Eye (tissue), 1 donor: ENCODE data around the gene SLC30A1.
"Not testable (repeated sequence)": the region's sequence is repeated elsewhere in the genome, so short reads cannot be mapped to it uniquely, and the experiment has no call there.

ENCODE experiments used
- DNase-seq: peaks from one replicate; pipeline ENCODE4 v3.0.0-alpha.2; 2015

SLC30A1 gene

GRCh38 chr1:211578640-211579439 is at the start of gene SLC30A1:
TSS of gene SLC30A1 (minus strand) at chr1:211579161. CDS start at chr1:211578612, 549 bp downstream.
- DNase-seq = peak; percentile 99

GRCh38 chr1:211628417-211628816 is 49.5 kb upstream of the SLC30A1 start:
- peak; percentile 60 for DNase-seq

- DNase-seq = no peak
Observed at GRCh38 chr1:211627259-211627658, 48.3 kb upstream of the SLC30A1 start.

- DNase-seq = not testable (repeated sequence)
Observed at GRCh38 chr1:211625866-211626265, 46.9 kb upstream of the SLC30A1 start.

- DNase-seq = no peak
Observed at GRCh38 chr1:211625040-211625439, 46.1 kb upstream of the SLC30A1 start.

GRCh38 chr1:211623515-211623914 is 44.6 kb upstream of the SLC30A1 start:
- no peak for DNase-seq

GRCh38 chr1:211621447-211622198 is 42.7 kb upstream of the SLC30A1 start:
- no peak for DNase-seq

- no peak for DNase-seq
Observed at GRCh38 chr1:211620097-211620496, 41.1 kb upstream of the SLC30A1 start.

GRCh38 chr1:211619033-211619996 is 40.4 kb upstream of the SLC30A1 start:
- no peak for DNase-seq

- DNase-seq = no peak
Observed at GRCh38 chr1:211616965-211617297, 38.0 kb upstream of the SLC30A1 start.

GRCh38 chr1:211616231-211616964 is 37.4 kb upstream of the SLC30A1 start:
- DNase-seq = no peak

- DNase-seq = no peak
Observed at GRCh38 chr1:211614615-211615014, 35.7 kb upstream of the SLC30A1 start.

- no peak for DNase-seq
Observed at GRCh38 chr1:211613951-211614350, 35.0 kb upstream of the SLC30A1 start.

- DNase-seq = peak; percentile 14
Observed at GRCh38 chr1:211613108-211613947, 34.4 kb upstream of the SLC30A1 start.

GRCh38 chr1:211612786-211613107 is 33.8 kb upstream of the SLC30A1 start:
- DNase-seq = no peak

GRCh38 chr1:211611818-211612217 is 32.9 kb upstream of the SLC30A1 start:
- no peak for DNase-seq

- DNase-seq = peak; percentile 68
Observed at GRCh38 chr1:211610779-211611556, 32.0 kb upstream of the SLC30A1 start.

GRCh38 chr1:211609120-211610024 is 30.4 kb upstream of the SLC30A1 start:
- DNase-seq = no peak

GRCh38 chr1:211607754-211608473 is 29.0 kb upstream of the SLC30A1 start:
- no peak for DNase-seq
